ENCODE measurements around the gene GNB1L. TPM values are rescaled to one million over a fixed set of nuclear protein-coding genes. Genes with fewer than 3 reads are reported as not detected.

Gene GNB1L
- total RNA-seq, 1 donor from 2014 or later, result 3.7 TPM

GRCh38 chr22:19873960-19874306, 19.3 kb upstream of the GNB1L start:
- Mint-ChIP-seq H3K9me3 (ENCODE audit: unreplicated experiment) (no peaks in the 10 kb centered on the region), H3K4me1 (ENCODE audit: unreplicated experiment) (no peaks in the 10 kb centered on the region), H3K27me3 (ENCODE audit: unreplicated experiment) (peaks cover 4% of the 10 kb centered on the region), H3K36me3 (ENCODE audit: low read depth, unreplicated experiment) (no peaks in the 10 kb centered on the region), H3K27ac (ENCODE audit: unreplicated experiment) (no peak overlapping the region), H3K4me3 (ENCODE audit: unreplicated experiment) (no peak overlapping the region)
- no peak for TF ChIP-seq CTCF (IDR thresholded peaks at IDR 0.05; ENCODE audit: unreplicated experiment)
- DNase-seq (ENCODE audit: low spot score), result no peak

GRCh38 chr22:19873138-19873959, 18.7 kb upstream of the GNB1L start:
- no peak overlapping the region for H3K4me3 Mint-ChIP-seq (ENCODE audit: unreplicated experiment)
- peaks cover 2% of the 10 kb centered on the region for H3K27me3 Mint-ChIP-seq (ENCODE audit: unreplicated experiment)
- no peak overlapping the region for H3K27ac Mint-ChIP-seq (ENCODE audit: unreplicated experiment)
- no peak for DNase-seq (ENCODE audit: low spot score)
- H3K9me3 Mint-ChIP-seq (ENCODE audit: unreplicated experiment), result no peaks in the 10 kb centered on the region
- H3K4me1 Mint-ChIP-seq (ENCODE audit: unreplicated experiment), result no peaks in the 10 kb centered on the region
- TF ChIP-seq CTCF (IDR thresholded peaks at IDR 0.05; ENCODE audit: unreplicated experiment), result no peak
- no peaks in the 10 kb centered on the region for H3K36me3 Mint-ChIP-seq (ENCODE audit: low read depth, unreplicated experiment)

GRCh38 chr22:19872779-19873137, 18.1 kb upstream of the GNB1L start:
- DNase-seq (ENCODE audit: low spot score), result no peak
- Mint-ChIP-seq H3K4me3 (ENCODE audit: unreplicated experiment) (no peak overlapping the region), H3K4me1 (ENCODE audit: unreplicated experiment) (peaks cover 5% of the 10 kb centered on the region), H3K27ac (ENCODE audit: unreplicated experiment) (no peak overlapping the region), H3K36me3 (ENCODE audit: low read depth, unreplicated experiment) (no peaks in the 10 kb centered on the region), H3K9me3 (ENCODE audit: unreplicated experiment) (no peaks in the 10 kb centered on the region), H3K27me3 (ENCODE audit: unreplicated experiment) (peaks cover under 1% of the 10 kb centered on the region)
- TF ChIP-seq CTCF (IDR thresholded peaks at IDR 0.05; ENCODE audit: unreplicated experiment), result no peak

GRCh38 chr22:19871845-19872778, 17.4 kb upstream of the GNB1L start:
- TF ChIP-seq CTCF (IDR thresholded peaks at IDR 0.05; ENCODE audit: unreplicated experiment), result no peak
- H3K4me1 Mint-ChIP-seq (ENCODE audit: unreplicated experiment), result peaks cover 8% of the 10 kb centered on the region

More at GRCh38 chr22:19871845-19872778, 17.4 kb upstream of the GNB1L start:
- H3K4me3 Mint-ChIP-seq (ENCODE audit: unreplicated experiment), result no peak overlapping the region
- no peaks in the 10 kb centered on the region for H3K27me3 Mint-ChIP-seq (ENCODE audit: unreplicated experiment)
- H3K36me3 Mint-ChIP-seq (ENCODE audit: low read depth, unreplicated experiment), result no peaks in the 10 kb centered on the region
- H3K9me3 Mint-ChIP-seq (ENCODE audit: unreplicated experiment), result no peaks in the 10 kb centered on the region
- H3K27ac Mint-ChIP-seq (ENCODE audit: unreplicated experiment), result no peak overlapping the region
- DNase-seq (ENCODE audit: low spot score), result peak; percentile 2
